GM19099 (cell line): ENCODE results near the gene C20orf204.

Experiments
- POLR2A ChIP-seq: IDR thresholded peaks from 3 replicates; pipeline ENCODE4 v1.6.1; 2011; ENCODE audit warnings: low read depth; ENCODE audit not compliant: insufficient read length; ENCODE audit errors: extremely low read depth

Gene C20orf204

DNA sequence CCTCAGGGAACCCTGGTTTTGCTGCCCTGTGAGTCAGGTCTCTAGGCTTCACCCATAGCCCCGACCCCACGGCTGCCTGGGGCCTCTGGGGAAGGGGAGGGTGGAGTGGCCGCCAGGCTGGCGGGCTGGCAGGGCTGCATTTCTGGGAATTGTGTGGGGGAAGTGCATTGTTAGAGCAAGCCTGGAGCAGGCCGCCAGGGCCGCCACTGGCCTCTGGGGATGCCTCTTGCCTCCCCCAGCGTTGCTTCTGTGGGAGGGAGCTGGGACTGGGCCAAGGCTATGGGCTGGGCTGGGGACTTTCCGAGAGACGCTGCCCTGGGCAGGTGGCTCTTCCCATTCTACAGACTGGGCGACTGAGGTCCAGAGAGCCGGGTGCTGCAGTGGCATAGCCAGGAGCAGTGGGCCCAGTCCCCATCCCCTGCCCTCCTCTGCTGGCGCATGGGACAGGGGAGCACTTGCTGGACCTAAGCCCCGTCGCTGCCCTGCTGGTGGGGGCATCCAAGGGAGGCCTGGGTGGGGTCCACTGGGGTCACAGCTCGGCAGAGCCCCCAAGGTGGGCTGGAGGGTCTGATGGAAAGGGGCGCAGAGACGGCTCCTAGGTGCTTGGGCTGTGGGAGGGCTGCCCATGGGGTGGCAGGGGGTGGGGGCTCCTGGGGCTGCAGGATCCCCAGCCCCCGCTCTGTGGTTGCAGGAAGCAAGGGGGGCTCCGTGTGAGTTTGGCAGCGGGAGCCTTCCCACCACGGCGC lies 20.1 kb downstream of the C20orf204 start:
- no peak for TF ChIP-seq POLR2A

GRCh38 chr20:64056639-64056888 lies 20.6 kb downstream of the C20orf204 start:
- no peak for TF ChIP-seq POLR2A

GRCh38 chr20:64056889-64057627 lies 21.1 kb downstream of the C20orf204 start:
- peak; percentile 40 for TF ChIP-seq POLR2A

- TF ChIP-seq POLR2A: no peak
Observed at GRCh38 chr20:64057628-64058498, 21.9 kb downstream of the C20orf204 start.

- TF ChIP-seq POLR2A: no peak
Observed at GRCh38 chr20:64058536-64058935, 22.6 kb downstream of the C20orf204 start.

DNA sequence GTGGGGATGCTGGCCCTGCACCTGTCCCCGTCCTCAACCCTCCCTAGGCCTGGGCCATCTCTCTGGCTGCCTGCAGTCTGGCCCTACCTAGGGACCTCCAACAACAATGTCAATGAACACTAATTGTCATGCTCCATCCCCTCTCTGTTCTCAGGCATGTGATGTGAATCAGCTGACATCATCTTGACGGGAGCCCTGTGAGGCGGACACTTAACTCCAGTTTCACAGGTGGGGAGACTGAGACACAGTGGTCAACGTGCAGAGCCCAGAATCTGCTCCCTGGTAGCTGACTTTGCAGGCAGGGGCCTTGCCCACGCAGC lies 26.3 kb downstream of the C20orf204 start:
- no peak for TF ChIP-seq POLR2A

DNA sequence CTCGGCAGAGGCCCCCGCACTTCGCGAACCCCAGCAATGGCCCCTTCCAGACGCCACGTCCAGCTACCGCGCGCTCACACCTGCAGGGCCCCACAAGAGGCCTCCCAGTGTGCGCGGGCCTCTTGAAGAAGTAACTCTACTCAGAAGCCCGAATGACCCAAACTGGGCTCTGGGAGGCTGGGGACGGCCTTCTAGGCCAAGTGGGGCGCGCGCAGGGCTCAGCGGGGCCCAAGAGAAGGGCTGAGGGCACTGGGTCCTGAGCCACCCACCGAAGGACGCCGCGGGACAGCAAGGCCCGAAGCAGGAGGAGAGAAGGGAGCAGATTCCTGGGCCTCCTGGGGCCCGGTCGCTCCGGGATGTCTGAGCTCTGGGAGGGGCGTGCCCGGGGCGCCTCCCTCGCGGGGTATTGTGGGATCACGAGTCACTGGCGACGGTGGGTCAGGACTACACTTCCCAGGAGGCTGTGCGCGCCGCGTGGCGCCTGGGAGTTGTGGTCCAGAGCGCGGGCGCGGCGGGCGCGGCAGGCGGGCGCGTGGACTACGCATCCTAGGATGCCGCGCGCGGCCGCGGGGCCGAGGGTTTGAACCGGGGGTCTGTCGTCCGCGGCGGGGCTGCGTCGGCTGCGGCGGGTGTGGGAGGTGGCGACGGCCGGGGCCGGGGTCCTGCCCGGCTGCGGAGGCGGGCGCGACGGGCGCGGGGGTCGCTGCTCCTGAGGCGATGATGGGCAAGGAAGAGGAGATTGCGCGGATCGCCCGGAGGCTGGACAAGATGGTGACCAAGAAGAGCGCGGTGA lies 26.8 kb downstream of the C20orf204 start, which contains the start of gene TCEA2:
Gene TCEA2 (plus strand): TSS at position 603 of the 793 bp plus-strand sequence. CDS start 115 bp downstream, at position 718.
- peak; percentile 68 for TF ChIP-seq POLR2A

- TF ChIP-seq POLR2A: no peak
Observed at GRCh38 chr20:64063389-64064144, 27.6 kb downstream of the C20orf204 start.

- no peak for TF ChIP-seq POLR2A
Observed at GRCh38 chr20:64064145-64064698, 28.2 kb downstream of the C20orf204 start.

GRCh38 chr20:64065062-64065973 lies 29.3 kb downstream of the C20orf204 start:
- TF ChIP-seq POLR2A: no peak

DNA sequence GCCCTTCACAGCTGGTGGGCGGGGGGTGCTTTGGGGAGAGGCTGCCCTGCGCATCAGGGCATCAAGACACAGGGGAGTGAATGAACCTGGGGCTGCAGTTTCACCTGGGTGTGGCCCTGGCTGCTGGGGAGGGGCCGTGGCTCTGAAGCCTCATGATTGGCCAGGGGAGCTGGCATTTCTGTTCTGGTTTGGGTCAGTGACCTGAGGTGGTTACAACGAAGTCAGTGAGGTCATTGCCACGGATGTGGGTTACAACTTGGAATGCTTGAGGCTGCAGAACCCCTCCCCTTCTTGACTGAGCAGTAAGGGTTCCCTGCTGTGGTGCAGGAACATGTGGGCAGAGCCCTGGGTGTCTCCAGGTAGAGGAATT lies 30.0 kb downstream of the C20orf204 start:
- peak; percentile 46 for TF ChIP-seq POLR2A

DNA sequence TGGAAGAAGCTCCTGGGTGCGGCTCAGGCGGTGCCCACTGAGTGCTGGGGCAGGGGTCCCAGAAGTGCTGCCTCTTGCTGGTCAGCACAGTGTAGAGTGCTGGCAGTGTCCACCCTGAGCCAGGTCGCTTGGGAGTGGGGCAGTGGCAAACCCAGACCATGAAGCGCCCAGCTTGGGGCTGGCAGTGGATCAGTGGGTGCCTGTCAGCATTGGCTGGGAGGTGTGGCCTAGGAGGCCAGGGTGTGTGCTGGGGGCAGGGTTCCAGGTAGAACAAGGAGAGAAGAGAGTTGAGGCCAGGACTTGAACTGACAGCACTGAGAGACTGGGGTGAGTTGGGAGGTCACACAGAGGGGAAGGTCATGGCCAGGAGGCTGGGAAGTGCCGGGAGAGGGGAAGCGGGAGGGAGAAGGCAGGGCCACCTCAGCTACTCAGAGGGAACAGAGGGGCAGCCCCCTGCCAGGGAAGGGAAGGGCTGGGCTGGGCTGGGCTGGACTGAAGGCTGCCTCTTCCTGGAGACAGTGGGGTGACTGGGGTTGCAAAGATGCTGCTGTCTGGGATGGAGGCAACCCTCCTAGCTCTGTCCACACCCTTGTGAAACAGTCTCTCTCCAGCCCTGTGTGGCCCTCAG lies 31.1 kb downstream of the C20orf204 start:
- TF ChIP-seq POLR2A: no peak

DNA sequence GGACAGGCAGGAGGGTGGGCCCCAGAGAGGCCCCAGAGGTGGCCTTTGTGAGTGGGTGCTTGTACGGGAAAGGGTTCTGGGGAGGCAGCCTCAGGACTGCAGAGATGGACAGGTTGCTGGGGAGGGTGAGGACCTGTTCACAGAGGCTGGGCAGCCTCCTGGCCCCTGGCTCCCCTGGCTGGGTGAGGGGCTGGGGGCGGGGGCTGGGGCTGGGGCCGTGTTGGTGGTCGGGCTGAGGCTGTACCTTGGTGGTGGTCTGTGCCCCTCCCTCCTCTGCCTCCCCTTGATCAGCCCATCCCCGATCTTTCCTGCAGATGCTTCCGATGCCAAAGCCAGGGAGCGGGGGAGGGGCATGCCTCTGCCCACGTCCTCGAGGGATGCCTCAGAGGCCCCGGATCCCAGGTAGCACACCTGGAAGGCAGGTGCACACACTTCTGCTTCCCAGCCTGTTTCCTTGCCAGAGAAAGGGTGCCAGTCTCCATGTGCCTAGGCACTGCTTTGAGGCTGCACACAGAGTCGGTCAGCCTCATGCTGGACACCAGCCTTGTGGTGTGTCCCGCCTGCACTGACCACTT lies 31.8 kb downstream of the C20orf204 start:
- TF ChIP-seq POLR2A: no peak
